Measurements from ENCODE around the gene ERICH2. TPM values are rescaled to one million over a fixed set of nuclear protein-coding genes. Genes with fewer than 3 reads are reported as not detected.
A peak's percentile ranks its signal among the peaks of the same experiment; 100 is the strongest.

The ERICH2 gene
- total and polyA plus RNA-seq, 2 of the 13 experiments (the other 11 are each of a cell fraction or from before 2014, with no cell fraction given): not detected

DNA sequence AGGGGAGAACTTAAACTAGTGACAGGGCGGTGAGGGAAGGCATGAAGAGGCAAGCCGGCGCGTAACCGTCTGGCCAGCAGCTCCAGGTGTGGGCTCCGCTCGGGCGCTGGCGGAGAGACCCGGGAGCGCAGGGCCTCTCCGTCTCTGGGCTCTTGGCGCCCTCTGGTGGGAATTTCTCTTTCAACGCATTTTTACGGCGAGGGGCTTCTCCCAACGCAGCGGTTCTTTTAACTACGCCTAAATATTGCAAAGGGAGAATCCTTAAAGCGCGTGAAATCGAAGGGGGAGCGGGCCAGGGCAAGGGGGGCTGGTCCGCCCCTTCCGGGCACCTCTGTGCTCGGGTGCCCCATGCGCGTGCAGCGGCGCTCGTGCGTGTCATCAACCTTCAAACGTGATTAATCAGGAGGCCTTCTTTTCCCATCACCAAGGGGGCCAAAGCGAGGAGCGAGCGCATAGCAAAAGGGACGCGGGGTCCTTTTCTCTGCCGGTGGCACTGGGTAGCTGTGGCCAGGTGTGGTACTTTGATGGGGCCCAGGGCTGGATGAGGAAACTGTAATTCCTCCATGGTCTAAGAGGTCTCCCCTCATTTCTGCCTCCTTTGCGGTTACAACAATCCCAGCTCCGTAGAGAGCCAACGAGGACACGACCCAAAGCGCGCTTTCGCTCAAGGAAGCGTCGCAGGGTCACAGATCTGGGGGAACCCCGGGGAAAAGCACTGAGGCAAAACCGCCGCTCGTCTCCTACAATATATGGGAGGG, 45.7 kb downstream of the ERICH2 start (continued):
- TF ChIP-seq XRCC5 (optimal IDR thresholded peaks at IDR 0.05; ENCODE audit: low read length) (peak; percentile 79), ZNF382 (CRISPR knock-in tag; IDR thresholded peaks at IDR 0.05; ENCODE audit: borderline replicate concordance) (no peak), ARNT2 (CRISPR knock-in tag; IDR thresholded peaks at IDR 0.05; ENCODE audit: low read depth) (no peak), TRIM24 (CRISPR knock-in tag; IDR thresholded peaks at IDR 0.05) (no peak), YY1 (IDR thresholded peaks at IDR 0.05; ENCODE audit: insufficient read depth, insufficient replicate concordance, low read depth, low read length) (peak; percentile 32), ZNF337 (CRISPR knock-in tag; IDR thresholded peaks at IDR 0.05; ENCODE audit: borderline replicate concordance, low read depth) (no peak), ZNF501 (CRISPR knock-in tag; IDR thresholded peaks at IDR 0.05) (peak; percentile 63), PHF20 (CRISPR knock-in tag; IDR thresholded peaks at IDR 0.05) (no peak), TBX2 (CRISPR knock-in tag; IDR thresholded peaks at IDR 0.05; ENCODE audit: borderline replicate concordance) (no peak), FOXM1 (CRISPR knock-in tag; IDR thresholded peaks at IDR 0.05) (no peak), RBM39 (IDR thresholded peaks at IDR 0.05; ENCODE audit: low read depth, low read length, poor library complexity, severe bottlenecking) (peak; percentile 86), ZFP36L1 (CRISPR knock-in tag; IDR thresholded peaks at IDR 0.05) (no peak), ZFP36 (IDR thresholded peaks at IDR 0.05; ENCODE audit: borderline replicate concordance, low read depth, low read length, partially characterized antibody) (peak; percentile 35), SALL1 (CRISPR knock-in tag; IDR thresholded peaks at IDR 0.05) (peak; percentile 69), ZNF577 (CRISPR knock-in tag; IDR thresholded peaks at IDR 0.05; ENCODE audit: borderline replicate concordance, low read depth) (no peak), REPIN1 (CRISPR knock-in tag; IDR thresholded peaks at IDR 0.05; ENCODE audit: borderline replicate concordance, low read depth) (peak; percentile 40; the same call in 1 of the 2 replicates)
- TF ChIP-seq, protein P1, sequence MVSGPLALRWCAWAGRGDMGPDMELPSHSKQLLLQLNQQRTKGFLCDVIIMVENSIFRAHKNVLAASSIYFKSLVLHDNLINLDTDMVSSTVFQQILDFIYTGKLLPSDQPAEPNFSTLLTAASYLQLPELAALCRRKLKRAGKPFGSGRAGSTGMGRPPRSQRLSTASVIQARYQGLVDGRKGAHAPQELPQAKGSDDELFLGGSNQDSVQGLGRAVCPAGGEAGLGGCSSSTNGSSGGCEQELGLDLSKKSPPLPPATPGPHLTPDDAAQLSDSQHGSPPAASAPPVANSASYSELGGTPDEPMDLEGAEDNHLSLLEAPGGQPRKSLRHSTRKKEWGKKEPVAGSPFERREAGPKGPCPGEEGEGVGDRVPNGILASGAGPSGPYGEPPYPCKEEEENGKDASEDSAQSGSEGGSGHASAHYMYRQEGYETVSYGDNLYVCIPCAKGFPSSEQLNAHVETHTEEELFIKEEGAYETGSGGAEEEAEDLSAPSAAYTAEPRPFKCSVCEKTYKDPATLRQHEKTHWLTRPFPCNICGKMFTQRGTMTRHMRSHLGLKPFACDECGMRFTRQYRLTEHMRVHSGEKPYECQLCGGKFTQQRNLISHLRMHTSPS (CRISPR knock-in tag; IDR thresholded peaks at IDR 0.05; ENCODE audit: low read depth): 0 out of 2 replicates have a peak, but pooled peaks have one; percentile 23
- TF ChIP-seq, protein P2, sequence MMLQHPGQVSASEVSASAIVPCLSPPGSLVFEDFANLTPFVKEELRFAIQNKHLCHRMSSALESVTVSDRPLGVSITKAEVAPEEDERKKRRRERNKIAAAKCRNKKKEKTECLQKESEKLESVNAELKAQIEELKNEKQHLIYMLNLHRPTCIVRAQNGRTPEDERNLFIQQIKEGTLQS (CRISPR knock-in tag; IDR thresholded peaks at IDR 0.05): no peak
- TF ChIP-seq, protein P3, sequence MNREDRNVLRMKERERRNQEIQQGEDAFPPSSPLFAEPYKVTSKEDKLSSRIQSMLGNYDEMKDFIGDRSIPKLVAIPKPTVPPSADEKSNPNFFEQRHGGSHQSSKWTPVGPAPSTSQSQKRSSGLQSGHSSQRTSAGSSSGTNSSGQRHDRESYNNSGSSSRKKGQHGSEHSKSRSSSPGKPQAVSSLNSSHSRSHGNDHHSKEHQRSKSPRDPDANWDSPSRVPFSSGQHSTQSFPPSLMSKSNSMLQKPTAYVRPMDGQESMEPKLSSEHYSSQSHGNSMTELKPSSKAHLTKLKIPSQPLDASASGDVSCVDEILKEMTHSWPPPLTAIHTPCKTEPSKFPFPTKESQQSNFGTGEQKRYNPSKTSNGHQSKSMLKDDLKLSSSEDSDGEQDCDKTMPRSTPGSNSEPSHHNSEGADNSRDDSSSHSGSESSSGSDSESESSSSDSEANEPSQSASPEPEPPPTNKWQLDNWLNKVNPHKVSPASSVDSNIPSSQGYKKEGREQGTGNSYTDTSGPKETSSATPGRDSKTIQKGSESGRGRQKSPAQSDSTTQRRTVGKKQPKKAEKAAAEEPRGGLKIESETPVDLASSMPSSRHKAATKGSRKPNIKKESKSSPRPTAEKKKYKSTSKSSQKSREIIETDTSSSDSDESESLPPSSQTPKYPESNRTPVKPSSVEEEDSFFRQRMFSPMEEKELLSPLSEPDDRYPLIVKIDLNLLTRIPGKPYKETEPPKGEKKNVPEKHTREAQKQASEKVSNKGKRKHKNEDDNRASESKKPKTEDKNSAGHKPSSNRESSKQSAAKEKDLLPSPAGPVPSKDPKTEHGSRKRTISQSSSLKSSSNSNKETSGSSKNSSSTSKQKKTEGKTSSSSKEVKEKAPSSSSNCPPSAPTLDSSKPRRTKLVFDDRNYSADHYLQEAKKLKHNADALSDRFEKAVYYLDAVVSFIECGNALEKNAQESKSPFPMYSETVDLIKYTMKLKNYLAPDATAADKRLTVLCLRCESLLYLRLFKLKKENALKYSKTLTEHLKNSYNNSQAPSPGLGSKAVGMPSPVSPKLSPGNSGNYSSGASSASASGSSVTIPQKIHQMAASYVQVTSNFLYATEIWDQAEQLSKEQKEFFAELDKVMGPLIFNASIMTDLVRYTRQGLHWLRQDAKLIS (CRISPR knock-in tag; IDR thresholded peaks at IDR 0.05): no peak
- TF ChIP-seq, protein P4, sequence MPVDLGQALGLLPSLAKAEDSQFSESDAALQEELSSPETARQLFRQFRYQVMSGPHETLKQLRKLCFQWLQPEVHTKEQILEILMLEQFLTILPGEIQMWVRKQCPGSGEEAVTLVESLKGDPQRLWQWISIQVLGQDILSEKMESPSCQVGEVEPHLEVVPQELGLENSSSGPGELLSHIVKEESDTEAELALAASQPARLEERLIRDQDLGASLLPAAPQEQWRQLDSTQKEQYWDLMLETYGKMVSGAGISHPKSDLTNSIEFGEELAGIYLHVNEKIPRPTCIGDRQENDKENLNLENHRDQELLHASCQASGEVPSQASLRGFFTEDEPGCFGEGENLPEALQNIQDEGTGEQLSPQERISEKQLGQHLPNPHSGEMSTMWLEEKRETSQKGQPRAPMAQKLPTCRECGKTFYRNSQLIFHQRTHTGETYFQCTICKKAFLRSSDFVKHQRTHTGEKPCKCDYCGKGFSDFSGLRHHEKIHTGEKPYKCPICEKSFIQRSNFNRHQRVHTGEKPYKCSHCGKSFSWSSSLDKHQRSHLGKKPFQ (CRISPR knock-in tag; IDR thresholded peaks at IDR 0.05; ENCODE audit: insufficient replicate concordance): no peak
